ENCODE measurements around the gene NAB1. TPM values are rescaled to one million over a fixed set of nuclear protein-coding genes. Genes with fewer than 3 reads are reported as not detected.
"Not testable (repeated sequence)": the region's sequence is repeated elsewhere in the genome, so short reads cannot be mapped to it uniquely, and the experiment has no call there.

Gene NAB1
- total RNA-seq, 4 donors from 2014 or later = 59.2 to 132 (median 78.2) TPM

- Histone ChIP-seq H3K9me3 (no peaks in the 10 kb centered on the region), H3K36me3 (no peaks in the 10 kb centered on the region), H3K4me3 (no peak overlapping the region), H3K27ac (no peak overlapping the region), H3K4me1 (no peaks in the 10 kb centered on the region), H3K27me3 (no peaks in the 10 kb centered on the region)
- intact Hi-C loops (cut with DNase I; ENCODE audit: low total_unique reads) = no loop called here
- TF ChIP-seq CTCF (IDR thresholded peaks at IDR 0.05) = no peak
- TF ChIP-seq POLR2A (IDR thresholded peaks at IDR 0.05) = no peak
- DNase-seq = no peak
These were observed 41.8 kb upstream of the NAB1 start for GRCh38 chr2:190607014-190607597.

GRCh38 chr2:190607657-190608357, 41.1 kb upstream of the NAB1 start:
- intact Hi-C loops (cut with DNase I; ENCODE audit: low total_unique reads) = no loop called here
- TF ChIP-seq POLR2A (IDR thresholded peaks at IDR 0.05) = no peak
- TF ChIP-seq CTCF (IDR thresholded peaks at IDR 0.05) = no peak
- Histone ChIP-seq H3K9me3 (no peaks in the 10 kb centered on the region), H3K27me3 (no peaks in the 10 kb centered on the region), H3K27ac (no peak overlapping the region), H3K4me1 (no peaks in the 10 kb centered on the region), H3K4me3 (no peak overlapping the region), H3K36me3 (no peaks in the 10 kb centered on the region)
- no peak for DNase-seq

- H3K27ac ChIP-seq; H3K4me1 ChIP-seq; intact Hi-C loops (cut with DNase I; ENCODE audit: low total_unique reads); H3K4me3 ChIP-seq; DNase-seq; H3K36me3 ChIP-seq; H3K27me3 ChIP-seq; H3K9me3 ChIP-seq: not testable (repeated sequence)
These were observed 40.0 kb upstream of the NAB1 start for GRCh38 chr2:190608863-190609262.

GRCh38 chr2:190609397-190609796, 39.5 kb upstream of the NAB1 start:
- DNase-seq; H3K36me3 ChIP-seq; intact Hi-C loops (cut with DNase I; ENCODE audit: low total_unique reads); H3K9me3 ChIP-seq; H3K27ac ChIP-seq; H3K27me3 ChIP-seq; H3K4me1 ChIP-seq; H3K4me3 ChIP-seq: not testable (repeated sequence)

- intact Hi-C loops (cut with DNase I; ENCODE audit: low total_unique reads); DNase-seq; H3K36me3 ChIP-seq; H3K4me3 ChIP-seq; H3K4me1 ChIP-seq; H3K27me3 ChIP-seq; H3K27ac ChIP-seq; H3K9me3 ChIP-seq: not testable (repeated sequence)
These were observed 38.4 kb upstream of the NAB1 start for GRCh38 chr2:190610528-190610927.

- H3K27me3 ChIP-seq = no peaks in the 10 kb centered on the region
- no peak overlapping the region for H3K4me3 ChIP-seq
- no peaks in the 10 kb centered on the region for H3K36me3 ChIP-seq
- no peak overlapping the region for H3K27ac ChIP-seq
- intact Hi-C loops (cut with DNase I; ENCODE audit: low total_unique reads) = no loop called here
- H3K4me1 ChIP-seq = no peaks in the 10 kb centered on the region
- no peaks in the 10 kb centered on the region for H3K9me3 ChIP-seq
- TF ChIP-seq POLR2A (IDR thresholded peaks at IDR 0.05) = no peak
- TF ChIP-seq CTCF (IDR thresholded peaks at IDR 0.05) = no peak
- DNase-seq = no peak
These were observed 33.2 kb upstream of the NAB1 start for GRCh38 chr2:190615555-190616200.
